Measurements from ENCODE around the gene IPO11. TPM values are rescaled to one million over a fixed set of nuclear protein-coding genes. Genes with fewer than 3 reads are reported as not detected.

The IPO11 gene
- total and polyA plus RNA-seq, 2 of the 4 experiments (the other 2 are of a cell fraction), result 12.6 to 40.0 TPM

DNA sequence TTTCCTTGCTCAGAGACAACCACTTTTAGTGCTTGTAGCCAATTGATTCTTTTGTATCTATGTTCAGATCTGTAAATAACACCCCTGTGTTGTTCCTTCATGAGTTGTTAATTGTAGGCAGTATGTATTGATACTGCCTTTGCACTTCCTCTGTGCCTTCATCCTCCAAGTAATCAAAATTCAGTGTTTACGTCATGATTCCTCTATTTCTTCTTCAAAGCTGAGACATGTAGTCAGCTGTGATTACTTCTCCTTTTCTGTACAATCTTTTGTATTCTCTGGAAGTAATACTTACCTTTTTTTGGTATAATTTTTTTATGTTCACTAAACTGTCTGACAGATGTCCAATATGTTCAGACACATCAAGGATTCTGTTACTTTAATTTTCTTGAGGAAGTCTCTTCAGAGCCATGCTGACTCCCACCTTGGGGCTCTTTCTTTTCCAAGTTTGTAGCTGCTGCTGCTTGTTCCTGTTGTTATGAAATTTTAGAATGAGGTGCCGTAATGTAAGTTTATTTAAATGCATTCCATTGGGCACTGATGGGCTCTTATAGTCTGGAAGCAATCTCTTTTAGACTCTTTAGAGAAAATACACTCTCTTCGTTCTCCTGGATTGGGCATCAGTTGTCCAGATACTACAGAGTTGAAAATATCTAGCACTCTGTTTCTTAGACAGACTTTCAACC is 135.5 kb downstream of the IPO11 start:
- peak; percentile 83 for ATAC-seq (ENCODE audit: low read depth)
- Histone ChIP-seq H4K91ac (ENCODE audit: insufficient read depth, low read depth, low read length) (no peak overlapping the region), H3K56ac (ENCODE audit: extremely low read depth, insufficient read depth, low read length) (no peak overlapping the region), H2AK5ac (ENCODE audit: low read depth, low read length) (no peak overlapping the region), H3K9ac (ENCODE audit: low read depth, low read length) (no peak overlapping the region), H3K79me1 (ENCODE audit: low read depth in 1 of 2, low read length in 2 of 2) (no peaks in the 10 kb centered on the region; a peak in 1 of 4 replicates), H2BK15ac (ENCODE audit: low read depth, low read length) (no peak overlapping the region), H3K9me3 (ENCODE audit: control insufficient read depth, insufficient read depth, low read length) (no peaks in the 10 kb centered on the region), H3K4me3 (ENCODE audit: insufficient read depth, low read depth, low read length) (no peak overlapping the region), H4K8ac (ENCODE audit: low read depth in 2 of 2, low read length in 2 of 2) (no peak overlapping the region), H3K36me3 (ENCODE audit: control insufficient read depth, insufficient read depth, low read length) (0 out of 2 replicates have a peak, but pooled peaks cover 1% of the 10 kb centered on the region), H3K27me3 (ENCODE audit: control insufficient read depth, insufficient read depth, low read length) (no peaks in the 10 kb centered on the region), H3K27ac (ENCODE audit: insufficient read depth, low read length) (no peak overlapping the region), H3K4ac (ENCODE audit: low read depth, low read length) (no peak overlapping the region), H2AFZ (replicated peaks; ENCODE audit: low read length, poor library complexity) (no peak overlapping the region), H3K4me1 (ENCODE audit: control insufficient read depth, insufficient read depth, low read length) (peaks cover 3% of the 10 kb centered on the region), H4K5ac (ENCODE audit: low read depth, low read length) (no peak overlapping the region), H4K20me1 (ENCODE audit: insufficient read depth, low read length) (no peaks in the 10 kb centered on the region), H3K23ac (ENCODE audit: low read depth, low read length) (no peak overlapping the region), H3K9me1 (ENCODE audit: insufficient read depth, low read length) (no peaks in the 10 kb centered on the region), H3K14ac (replicated peaks; ENCODE audit: low read depth, low read length) (no peak overlapping the region), H2AK9ac (replicated peaks; ENCODE audit: low read depth, low read length, poor library complexity) (no peak overlapping the region), H2BK5ac (ENCODE audit: low read depth, low read length, poor library complexity, severe bottlenecking) (no peak overlapping the region), H2BK120ac (ENCODE audit: low read depth, low read length) (no peak overlapping the region), H3K4me2 (ENCODE audit: low read depth, low read length) (no peak overlapping the region; the same call in 1 of the 2 replicates), H2BK20ac (ENCODE audit: low read depth, low read length) (no peak overlapping the region), H3K18ac (ENCODE audit: low read depth, low read length) (no peak overlapping the region)
- in situ Hi-C loops (cut with MboI; ENCODE audit: low sequenced_read_pairs) (no loop called here), intact Hi-C loops (cut with micrococcal nuclease) (loop anchor here (5.0 kb wide), 1 partner anchor 71 kb away; no protein-coding TSS in a partner anchor), dilution Hi-C loops (cut with HindIII; ENCODE audit: low sequenced_read_pairs, unreplicated experiment) (no loop called here)
- ChIA-PET CTCF (interaction anchor here (0.6 to 1.5 kb wide), 2 partner anchors 9 to 37 kb away, joined by 3 to 4 read pairs; no protein-coding TSS in a partner anchor), POLR2A (ENCODE audit: unreplicated experiment) (no interaction called here)
- peak; percentile 41 for DNase-seq
- no TSS peak for BruUV-seq (replicated peaks)
- TF ChIP-seq RFX5 (IDR thresholded peaks at IDR 0.05; ENCODE audit: low read depth, low read length) (no peak), MXI1 (IDR thresholded peaks at IDR 0.05; ENCODE audit: borderline replicate concordance, low read depth, low read length) (no peak), NFE2L2 (IDR thresholded peaks at IDR 0.05; ENCODE audit: low read depth, low read length) (no peak), CEBPB (IDR thresholded peaks at IDR 0.05; ENCODE audit: low read depth, low read length) (no peak), SMC3 (IDR thresholded peaks at IDR 0.05; ENCODE audit: low read depth, low read length) (no peak)
- TF ChIP-seq, protein P1, sequence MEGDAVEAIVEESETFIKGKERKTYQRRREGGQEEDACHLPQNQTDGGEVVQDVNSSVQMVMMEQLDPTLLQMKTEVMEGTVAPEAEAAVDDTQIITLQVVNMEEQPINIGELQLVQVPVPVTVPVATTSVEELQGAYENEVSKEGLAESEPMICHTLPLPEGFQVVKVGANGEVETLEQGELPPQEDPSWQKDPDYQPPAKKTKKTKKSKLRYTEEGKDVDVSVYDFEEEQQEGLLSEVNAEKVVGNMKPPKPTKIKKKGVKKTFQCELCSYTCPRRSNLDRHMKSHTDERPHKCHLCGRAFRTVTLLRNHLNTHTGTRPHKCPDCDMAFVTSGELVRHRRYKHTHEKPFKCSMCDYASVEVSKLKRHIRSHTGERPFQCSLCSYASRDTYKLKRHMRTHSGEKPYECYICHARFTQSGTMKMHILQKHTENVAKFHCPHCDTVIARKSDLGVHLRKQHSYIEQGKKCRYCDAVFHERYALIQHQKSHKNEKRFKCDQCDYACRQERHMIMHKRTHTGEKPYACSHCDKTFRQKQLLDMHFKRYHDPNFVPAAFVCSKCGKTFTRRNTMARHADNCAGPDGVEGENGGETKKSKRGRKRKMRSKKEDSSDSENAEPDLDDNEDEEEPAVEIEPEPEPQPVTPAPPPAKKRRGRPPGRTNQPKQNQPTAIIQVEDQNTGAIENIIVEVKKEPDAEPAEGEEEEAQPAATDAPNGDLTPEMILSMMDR (conservative IDR thresholded peaks at IDR 0.05; ENCODE audit: low read depth, low read length), result no peak
- TF ChIP-seq, protein P2, sequence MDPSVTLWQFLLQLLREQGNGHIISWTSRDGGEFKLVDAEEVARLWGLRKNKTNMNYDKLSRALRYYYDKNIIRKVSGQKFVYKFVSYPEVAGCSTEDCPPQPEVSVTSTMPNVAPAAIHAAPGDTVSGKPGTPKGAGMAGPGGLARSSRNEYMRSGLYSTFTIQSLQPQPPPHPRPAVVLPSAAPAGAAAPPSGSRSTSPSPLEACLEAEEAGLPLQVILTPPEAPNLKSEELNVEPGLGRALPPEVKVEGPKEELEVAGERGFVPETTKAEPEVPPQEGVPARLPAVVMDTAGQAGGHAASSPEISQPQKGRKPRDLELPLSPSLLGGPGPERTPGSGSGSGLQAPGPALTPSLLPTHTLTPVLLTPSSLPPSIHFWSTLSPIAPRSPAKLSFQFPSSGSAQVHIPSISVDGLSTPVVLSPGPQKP (IDR thresholded peaks at IDR 0.05; ENCODE audit: borderline replicate concordance, low read depth, low read length), result no peak
- WGBS, 2 experiments (ENCODE audit: extremely low coverage in 2 of 2, insufficient read length in 1 of 2), result no CpG with 5 or more reads among the region's 3 CpGs

All from IMR-90 (cell line).